Brain microvascular endothelial cell (primary cell): ENCODE results near the gene PWWP2A.
A peak's percentile ranks its signal among the peaks of the same experiment; 100 is the strongest.

Experiments used
- DNase-seq: peaks from one replicate; pipeline ENCODE4 v3.0.0-alpha.2; 2020
- H3K27ac ChIP-seq: fragments of 250-450 bp; sonication (Bioruptor Pico); 2 replicates; pipeline ENCODE4 v1.5.1; 2020; ENCODE audit warnings: mild to moderate bottlenecking, moderate library complexity
- H3K27me3 ChIP-seq: fragments of 250-450 bp; sonication (Bioruptor Pico); replicated peaks from 2 replicates; pipeline ENCODE4 v1.5.1; 2020; ENCODE audit warnings: mild to moderate bottlenecking
- H3K36me3 ChIP-seq: fragments of 250-450 bp; sonication (Bioruptor Pico); replicated peaks from 2 replicates; pipeline ENCODE4 v1.5.1; 2020; ENCODE audit warnings: mild to moderate bottlenecking
- H3K4me3 ChIP-seq: 2 replicates; pipeline ENCODE4 v1.5.1; 2011; ENCODE audit warnings: low read depth, mild to moderate bottlenecking, control low read depth, low read length, moderate library complexity
- CTCF ChIP-seq: IDR thresholded peaks from 2 replicates; pipeline ENCODE4 v1.5.1; 2011; ENCODE audit warnings: low read depth, mild to moderate bottlenecking, moderate library complexity, low read length, control low read depth, inconsistent platforms; ENCODE audit errors: missing control alignments
- in situ Hi-C: cut with HindIII; loops from 2 replicates; pipeline ENCODE4 v1.10.0; 2017; ENCODE audit warnings: low sequenced_read_pairs, low pct_ligation_motif_present

The PWWP2A gene

DNA sequence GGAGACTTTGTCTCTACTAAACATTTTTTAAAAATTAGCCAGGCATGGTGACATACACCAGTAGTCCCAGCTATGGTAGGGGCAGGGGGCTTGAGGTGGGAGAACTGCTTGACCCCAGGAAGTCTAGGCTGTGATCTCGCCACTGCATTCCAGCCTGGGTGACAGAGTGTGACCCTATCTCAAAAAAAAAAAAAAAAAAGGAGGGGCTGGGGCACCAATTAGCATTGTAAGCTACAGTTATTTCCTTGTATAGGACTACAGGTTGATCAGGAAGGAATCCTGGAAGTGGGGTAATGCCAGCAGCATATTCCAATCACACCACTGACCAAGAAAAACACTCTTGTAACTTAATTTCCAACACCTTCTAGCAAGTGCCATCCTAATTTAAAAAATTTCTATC is 32.1 kb downstream of the PWWP2A start:
- Histone ChIP-seq H3K36me3 (peaks cover 2% of the 10 kb centered on the region), H3K27me3 (no peaks in the 10 kb centered on the region), H3K4me3 (no peak overlapping the region), H3K27ac (no peak overlapping the region)
- DNase-seq = no peak
- TF ChIP-seq CTCF = no peak
- in situ Hi-C loops = no loop called here

- Histone ChIP-seq H3K36me3 (no peaks in the 10 kb centered on the region), H3K27ac (no peak overlapping the region), H3K27me3 (no peaks in the 10 kb centered on the region), H3K4me3 (no peak overlapping the region)
- no peak for DNase-seq
- TF ChIP-seq CTCF = no peak
- in situ Hi-C loops = no loop called here
These were observed 35.1 kb downstream of the PWWP2A start for GRCh38 chr5:160084144-160084543.

- no peak for TF ChIP-seq CTCF
- Histone ChIP-seq H3K36me3 (no peaks in the 10 kb centered on the region), H3K27ac (peak overlapping the region; percentile 61), H3K4me3 (no peak overlapping the region), H3K27me3 (no peaks in the 10 kb centered on the region)
- peak; percentile 43 for DNase-seq
- in situ Hi-C loops = no loop called here
These were observed 35.7 kb downstream of the PWWP2A start for GRCh38 chr5:160083501-160083900.

DNA sequence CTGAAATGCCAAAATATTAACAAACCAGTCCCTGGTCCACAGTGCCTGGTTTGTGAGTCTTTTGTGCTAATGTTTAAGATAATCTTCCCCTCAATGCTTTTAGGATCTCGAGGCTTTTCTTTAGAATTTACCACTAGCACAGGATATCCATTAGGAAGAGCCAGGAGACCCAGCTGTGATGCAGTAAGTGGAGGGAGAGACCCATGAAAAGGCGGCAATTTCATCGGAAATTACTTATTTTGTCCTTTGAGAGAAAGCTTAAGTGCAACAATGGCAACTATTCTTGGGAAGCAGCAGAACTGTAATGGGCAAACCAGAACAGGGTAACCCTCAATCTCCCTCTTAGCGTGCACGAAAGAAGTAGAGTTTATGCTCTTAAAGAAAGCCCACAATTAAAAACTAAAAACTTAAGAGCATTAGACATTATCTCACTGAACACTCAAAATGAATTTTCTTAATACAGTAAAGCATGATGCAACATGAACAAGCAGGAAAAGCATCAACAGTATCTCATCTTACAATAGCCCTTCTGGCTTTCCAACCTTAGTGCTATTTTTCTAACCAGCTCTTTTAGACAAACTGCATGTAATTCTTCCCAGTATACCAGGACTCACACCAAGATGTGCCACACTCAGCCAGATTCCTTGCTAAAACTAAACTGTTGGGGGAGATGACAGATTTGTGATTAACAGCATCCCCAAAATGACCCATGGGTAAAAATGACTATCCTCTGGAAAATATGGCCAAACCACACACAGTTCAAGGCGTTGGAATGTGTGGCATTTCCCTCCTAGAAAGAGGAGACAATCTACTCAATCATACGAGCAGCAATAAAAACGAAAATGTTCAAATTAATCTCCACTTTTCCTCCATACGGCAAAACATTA is 36.4 kb downstream of the PWWP2A start:
- no peaks in the 10 kb centered on the region for H3K36me3 ChIP-seq
- peak overlapping the region; percentile 61 for H3K27ac ChIP-seq
- no peak overlapping the region for H3K4me3 ChIP-seq
- in situ Hi-C loops = no loop called here
- TF ChIP-seq CTCF = no peak
- H3K27me3 ChIP-seq = no peaks in the 10 kb centered on the region
- DNase-seq = peak; percentile 81

GRCh38 chr5:160081495-160081894 is 37.8 kb downstream of the PWWP2A start:
- in situ Hi-C loops = no loop called here
- Histone ChIP-seq H3K4me3 (no peak overlapping the region), H3K27me3 (no peaks in the 10 kb centered on the region), H3K27ac (no peak overlapping the region), H3K36me3 (no peaks in the 10 kb centered on the region)
- no peak for TF ChIP-seq CTCF
- DNase-seq = no peak
